HG03432 (cell line): ENCODE data around the gene UPF3A.
"Not testable (repeated sequence)": the region's sequence is repeated elsewhere in the genome, so short reads cannot be mapped to it uniquely, and the experiment has no call there.

Experiments
- ATAC-seq: cut with Tn5 transposase; IDR thresholded peaks from one replicate; pipeline ENCODE4 v1.9.1; 2021; ENCODE audit warnings: mild to moderate bottlenecking, moderate library complexity; ENCODE audit not compliant: unreplicated experiment

UPF3A gene

DNA sequence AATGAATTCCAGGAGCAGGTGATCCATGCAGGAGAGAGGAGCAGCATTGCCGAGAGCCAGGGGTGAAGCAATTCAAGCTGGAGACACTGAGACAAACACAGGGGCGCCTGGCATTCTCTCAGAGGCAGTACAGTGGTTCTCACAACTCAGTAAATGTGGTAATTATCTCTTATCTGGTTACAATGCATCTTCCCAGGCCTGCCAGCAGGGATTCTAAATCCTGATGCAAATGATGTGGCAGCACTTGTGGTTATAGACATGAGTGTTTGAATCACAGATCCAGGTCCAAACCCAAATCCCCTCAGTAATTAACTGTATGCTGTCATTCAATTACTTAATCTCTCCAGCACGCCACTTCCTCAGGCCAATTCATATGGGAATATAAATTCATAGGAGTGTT is 52.5 kb downstream of the UPF3A start:
- not testable (repeated sequence) for ATAC-seq

DNA sequence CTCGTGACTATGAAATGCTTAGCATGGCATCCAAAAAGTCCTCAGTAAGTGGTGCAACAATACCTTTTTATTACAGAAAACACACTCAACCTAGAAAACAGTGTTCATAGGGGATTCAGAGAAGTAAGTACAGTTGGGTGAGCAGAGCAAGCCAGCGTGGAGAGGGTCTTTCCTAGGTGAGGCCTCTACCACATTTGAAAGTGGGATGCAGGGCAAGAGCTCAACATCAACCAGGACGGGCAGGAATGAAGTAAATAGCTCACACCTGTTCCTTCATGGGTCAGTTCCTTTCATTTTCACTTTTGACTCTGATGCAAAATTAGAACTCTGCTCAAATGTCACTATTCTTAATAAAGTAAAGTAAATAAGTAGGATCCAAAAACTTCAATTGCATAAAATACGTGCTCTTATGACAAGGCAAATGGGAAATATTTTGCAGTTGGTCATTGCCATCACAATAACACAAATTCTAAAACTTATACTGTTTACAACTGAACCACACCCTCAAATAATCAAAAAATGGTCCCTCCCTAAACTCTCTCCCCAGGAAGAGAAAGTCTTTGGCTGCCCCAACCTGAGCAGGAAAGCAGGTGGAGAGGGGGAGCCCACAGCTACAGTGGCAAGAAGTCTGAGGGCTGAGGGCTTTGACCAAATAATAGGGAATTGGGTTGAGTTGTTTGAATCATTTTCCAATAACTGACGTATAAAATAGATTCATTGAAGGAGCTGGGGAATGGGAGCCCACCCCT is 53.1 kb downstream of the UPF3A start:
- ATAC-seq: no peak

DNA sequence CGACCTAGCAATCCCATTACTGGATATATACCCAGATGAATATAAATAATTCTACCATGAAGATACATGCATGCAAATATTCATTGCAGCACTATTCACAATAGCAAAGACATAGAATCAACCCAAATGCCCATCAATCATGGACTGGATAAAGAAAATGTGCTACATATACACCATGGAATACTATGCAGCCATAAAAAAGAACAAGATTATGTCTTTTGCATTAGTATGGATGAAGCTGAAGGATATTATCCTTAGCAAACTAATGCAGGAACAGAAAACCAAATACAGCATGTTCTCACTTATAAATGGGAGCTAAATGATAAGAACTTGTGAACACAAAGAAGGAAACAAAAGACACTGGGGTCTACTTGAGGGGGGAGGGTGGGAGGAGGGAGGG is 55.1 kb downstream of the UPF3A start:
- ATAC-seq: not testable (repeated sequence)

DNA sequence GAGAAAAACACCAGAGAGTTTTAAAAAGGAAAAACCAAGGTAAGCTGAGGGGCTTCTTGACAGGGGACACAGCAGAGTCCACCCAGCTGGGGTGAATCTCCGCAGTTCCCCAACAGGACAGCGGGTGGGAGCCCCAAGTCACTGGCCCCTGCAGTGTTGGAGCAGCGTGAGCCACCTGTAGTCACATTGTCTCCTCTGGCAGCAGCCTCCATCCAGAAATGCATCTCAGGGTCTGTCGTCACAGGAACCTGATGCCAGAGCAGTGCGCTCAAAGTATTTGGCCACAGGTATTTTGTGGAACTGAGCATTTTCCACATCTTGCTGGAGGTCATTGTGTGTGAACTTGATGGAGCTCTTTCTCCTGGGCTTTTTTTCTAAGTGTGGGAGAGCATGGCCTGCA is 57.6 kb downstream of the UPF3A start:
- no peak for ATAC-seq

DNA sequence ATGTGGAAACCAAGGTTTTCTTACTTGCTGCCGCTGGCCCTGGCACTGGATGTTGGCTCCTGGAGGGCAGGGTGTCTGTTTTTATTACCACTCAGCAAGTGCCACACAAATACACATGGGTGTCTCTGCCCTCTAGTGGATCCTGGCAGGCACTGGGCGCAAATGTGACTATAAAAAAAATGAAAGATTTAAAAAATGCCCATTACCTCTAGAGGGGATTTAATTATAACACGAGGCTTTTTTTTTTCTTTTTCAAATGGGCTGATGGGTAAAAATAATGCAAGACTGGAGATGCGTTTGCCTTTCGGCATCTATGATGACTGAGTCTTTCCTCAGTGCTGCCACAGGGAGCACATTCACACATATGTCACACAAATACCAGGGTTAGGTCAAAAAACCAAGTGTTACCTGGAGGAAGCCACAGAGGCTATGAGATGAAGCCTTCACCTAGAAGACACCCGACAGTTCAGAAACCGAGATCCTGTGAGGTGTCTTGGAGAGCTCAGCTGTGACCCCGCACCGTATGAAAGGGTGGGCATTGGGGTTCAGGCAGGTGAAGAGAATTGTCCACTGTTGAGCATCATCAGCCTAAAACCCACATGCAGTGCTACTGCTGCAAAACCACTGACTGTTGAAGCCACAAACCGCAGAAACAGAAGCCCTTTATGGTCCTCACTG is 58.6 kb downstream of the UPF3A start:
- no peak for ATAC-seq

DNA sequence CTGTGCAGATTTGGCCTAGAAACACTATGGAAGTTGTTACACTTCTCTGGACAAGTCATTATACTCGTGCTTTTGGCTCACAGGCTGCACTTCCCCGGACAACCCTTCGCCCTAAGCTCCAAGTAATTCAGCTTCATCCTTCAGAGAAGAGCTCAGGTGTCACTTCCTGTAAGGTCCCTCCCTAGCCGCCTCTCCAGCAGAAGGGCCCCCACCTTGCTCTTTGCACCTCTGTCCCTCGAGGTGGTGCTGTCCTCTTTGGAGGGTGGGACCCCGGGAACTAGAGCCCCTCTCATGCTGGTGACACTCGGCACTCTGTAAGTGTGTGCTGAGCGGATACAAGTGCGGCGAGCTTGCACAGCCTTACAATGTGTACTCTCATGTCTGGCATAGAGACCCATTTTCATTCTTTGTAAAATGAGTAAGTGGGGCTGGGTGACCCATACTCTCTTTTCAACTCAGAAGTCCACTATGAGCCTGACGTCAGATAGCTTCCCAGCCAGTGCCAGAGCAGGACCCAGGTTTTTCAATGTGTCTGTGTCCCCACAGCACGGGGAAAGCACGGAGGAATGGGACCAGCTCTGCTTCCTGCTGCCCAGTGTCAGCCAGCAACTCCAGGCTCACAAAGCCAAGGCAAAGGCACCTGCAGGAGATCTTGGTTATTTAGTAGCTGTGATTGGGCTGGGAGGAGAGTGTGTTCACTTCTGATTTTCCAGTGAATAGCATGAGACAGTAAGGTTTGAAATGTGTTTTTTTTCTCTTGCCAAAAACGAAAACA is 59.8 kb downstream of the UPF3A start:
- no peak for ATAC-seq

DNA sequence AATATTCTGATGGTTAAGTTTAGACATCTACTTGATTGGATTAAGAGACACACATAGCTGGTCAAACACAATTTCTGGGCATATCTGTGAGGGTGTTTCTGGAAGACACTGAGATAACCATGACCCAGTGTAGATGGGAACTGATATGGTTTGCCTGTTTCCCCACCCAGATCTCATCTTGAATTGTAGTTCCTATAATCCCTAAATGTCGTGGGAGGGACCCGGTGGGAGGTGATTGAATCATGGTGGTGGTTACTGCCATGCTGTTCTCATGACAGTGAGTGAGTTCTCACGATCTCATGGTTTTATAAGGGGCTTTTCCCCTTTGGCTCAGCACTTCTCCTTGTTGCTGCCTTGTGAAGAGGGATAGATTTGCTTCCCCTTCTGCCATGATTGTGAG is 65.9 kb downstream of the UPF3A start:
- not testable (repeated sequence) for ATAC-seq

DNA sequence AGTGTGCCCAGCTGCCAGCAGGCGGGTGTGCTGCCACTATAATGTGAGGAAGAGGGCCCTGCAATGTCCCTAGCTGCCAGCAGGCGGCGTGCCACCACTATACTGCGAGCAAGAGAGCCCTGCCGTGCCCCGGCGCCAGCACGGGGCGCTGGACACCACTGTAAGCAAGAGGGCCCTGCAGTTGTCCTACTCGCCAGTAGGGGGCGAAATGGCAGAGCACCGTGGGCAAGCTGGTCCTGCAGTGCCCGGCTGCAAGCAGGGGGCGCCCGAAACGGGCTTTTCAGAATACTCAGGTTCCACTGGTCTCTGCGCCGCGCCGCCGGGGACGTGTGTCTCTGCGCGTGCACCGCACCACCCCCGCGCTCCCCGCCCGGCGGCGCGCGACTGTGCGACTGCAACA is 71.4 kb downstream of the UPF3A start:
- ATAC-seq: not testable (repeated sequence)

DNA sequence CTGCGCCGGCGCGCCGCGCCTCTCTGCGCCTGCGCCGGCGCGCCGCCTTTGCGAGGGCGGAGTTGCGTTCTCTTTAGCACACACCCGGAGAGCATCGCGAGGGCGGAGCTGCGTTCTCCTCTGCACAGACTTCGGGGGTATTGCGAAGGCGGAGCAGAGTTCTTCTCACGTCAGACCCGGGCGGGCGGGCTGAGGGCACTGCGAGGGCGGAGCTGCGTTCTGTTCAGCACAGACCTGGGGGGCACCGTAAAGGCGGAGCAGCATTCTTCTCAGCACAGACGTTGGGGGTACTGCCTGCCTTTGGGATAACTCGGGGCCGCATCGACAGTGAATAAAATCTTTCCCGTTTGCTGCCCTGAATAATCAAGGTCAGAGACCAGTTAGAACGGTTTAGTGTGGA is 72.0 kb downstream of the UPF3A start:
- not testable (repeated sequence) for ATAC-seq
